GM12865 (cell line): ENCODE measurements around the gene ATRN.

Experiments
- DNase-seq: peaks from one replicate; pipeline ENCODE4 v3.0.0; 2010; ENCODE audit warnings: low read depth
- H3K4me3 ChIP-seq: 2 replicates; pipeline ENCODE4 v1.5.1; 2011; ENCODE audit warnings: mild to moderate bottlenecking, low read depth, low read length, control low read depth
- TF ChIP-seq, protein P1 (sequence below): IDR thresholded peaks from 2 replicates; pipeline ENCODE4 v1.5.1; 2011; ENCODE audit warnings: low read length, control low read depth, low read depth, inconsistent platforms; ENCODE audit not compliant: insufficient read depth; ENCODE audit errors: missing control alignments

The ATRN gene

DNA sequence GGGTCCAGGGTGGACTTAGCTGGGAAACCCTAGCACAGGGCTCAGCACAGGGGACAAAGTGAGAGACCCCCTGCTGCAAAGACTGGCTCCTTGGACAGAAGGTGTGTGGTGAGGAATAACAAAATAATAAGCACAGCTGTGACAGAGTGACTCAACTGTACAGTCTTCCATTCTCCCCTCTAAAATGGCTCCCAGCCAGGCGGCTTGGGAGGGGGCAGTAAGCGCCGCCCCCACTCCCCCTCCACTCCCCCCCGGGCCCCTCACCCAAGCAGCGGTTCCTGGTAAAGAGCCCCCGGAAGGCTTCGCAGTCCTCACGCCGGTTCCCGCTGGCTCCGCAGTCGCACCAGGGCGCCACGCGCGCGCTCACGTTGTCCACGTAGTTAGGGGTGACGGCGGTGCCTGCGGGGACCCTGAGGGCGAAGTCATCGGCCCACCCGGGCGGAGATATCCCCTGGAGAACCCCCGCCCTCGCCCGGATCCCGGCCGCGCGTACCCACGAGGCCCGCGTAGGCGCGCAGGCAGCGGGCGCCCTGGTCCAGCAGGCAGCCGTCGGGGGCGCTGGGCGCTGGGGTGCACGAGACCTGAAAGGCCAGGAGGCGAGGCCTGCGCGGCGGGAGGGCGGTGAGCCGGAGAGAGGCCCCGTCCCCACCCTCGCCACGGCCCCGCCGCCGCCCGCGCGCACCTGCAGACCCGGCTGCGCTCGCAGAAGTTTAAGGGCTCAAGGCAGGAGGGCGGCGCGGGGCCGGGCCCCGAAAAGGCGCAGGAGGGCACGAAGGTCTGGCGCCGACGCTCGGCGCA, 189.6 kb downstream of the ATRN start:
- TF ChIP-seq, protein P1, sequence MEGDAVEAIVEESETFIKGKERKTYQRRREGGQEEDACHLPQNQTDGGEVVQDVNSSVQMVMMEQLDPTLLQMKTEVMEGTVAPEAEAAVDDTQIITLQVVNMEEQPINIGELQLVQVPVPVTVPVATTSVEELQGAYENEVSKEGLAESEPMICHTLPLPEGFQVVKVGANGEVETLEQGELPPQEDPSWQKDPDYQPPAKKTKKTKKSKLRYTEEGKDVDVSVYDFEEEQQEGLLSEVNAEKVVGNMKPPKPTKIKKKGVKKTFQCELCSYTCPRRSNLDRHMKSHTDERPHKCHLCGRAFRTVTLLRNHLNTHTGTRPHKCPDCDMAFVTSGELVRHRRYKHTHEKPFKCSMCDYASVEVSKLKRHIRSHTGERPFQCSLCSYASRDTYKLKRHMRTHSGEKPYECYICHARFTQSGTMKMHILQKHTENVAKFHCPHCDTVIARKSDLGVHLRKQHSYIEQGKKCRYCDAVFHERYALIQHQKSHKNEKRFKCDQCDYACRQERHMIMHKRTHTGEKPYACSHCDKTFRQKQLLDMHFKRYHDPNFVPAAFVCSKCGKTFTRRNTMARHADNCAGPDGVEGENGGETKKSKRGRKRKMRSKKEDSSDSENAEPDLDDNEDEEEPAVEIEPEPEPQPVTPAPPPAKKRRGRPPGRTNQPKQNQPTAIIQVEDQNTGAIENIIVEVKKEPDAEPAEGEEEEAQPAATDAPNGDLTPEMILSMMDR, result no peak
- no peak overlapping the region for H3K4me3 ChIP-seq
- no peak for DNase-seq

DNA sequence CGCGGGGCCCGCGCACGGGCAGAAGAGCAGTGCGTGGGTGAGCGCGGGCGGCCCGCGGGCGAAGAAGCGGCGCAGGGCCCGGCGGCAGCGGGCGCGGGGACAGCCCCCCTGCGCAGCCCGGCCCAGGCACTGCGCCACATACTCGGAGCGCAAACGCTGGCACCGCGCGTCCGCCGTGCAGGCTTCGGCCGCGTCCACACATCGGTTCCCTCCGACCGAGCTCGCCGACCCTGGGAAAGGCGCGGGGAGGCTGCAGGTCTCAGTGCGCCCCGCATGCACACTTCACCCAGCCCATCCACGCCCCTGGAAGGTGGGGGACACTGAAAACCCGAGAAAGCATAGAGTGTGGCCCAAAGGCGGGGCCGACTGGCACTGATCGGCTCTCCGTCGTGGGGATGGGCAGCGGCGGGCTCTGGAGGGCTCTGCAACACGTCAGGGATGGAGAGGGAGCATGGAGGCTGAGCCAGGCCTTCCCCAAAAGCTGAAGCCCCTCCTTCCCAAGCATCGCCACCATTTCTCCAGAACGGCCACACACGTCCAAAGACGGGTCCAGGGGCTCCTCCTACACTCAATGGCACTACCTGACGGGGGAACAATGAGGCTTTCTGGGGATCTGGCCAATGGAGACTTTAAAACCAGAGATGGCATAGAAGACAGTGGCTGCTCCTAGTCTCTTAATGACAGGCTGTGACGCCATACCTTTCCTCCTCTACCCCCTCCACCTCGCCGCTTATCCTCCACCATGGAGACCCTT, 190.4 kb downstream of the ATRN start:
- no peak for DNase-seq
- H3K4me3 ChIP-seq, result no peak overlapping the region
- TF ChIP-seq, protein P1, result no peak

DNA sequence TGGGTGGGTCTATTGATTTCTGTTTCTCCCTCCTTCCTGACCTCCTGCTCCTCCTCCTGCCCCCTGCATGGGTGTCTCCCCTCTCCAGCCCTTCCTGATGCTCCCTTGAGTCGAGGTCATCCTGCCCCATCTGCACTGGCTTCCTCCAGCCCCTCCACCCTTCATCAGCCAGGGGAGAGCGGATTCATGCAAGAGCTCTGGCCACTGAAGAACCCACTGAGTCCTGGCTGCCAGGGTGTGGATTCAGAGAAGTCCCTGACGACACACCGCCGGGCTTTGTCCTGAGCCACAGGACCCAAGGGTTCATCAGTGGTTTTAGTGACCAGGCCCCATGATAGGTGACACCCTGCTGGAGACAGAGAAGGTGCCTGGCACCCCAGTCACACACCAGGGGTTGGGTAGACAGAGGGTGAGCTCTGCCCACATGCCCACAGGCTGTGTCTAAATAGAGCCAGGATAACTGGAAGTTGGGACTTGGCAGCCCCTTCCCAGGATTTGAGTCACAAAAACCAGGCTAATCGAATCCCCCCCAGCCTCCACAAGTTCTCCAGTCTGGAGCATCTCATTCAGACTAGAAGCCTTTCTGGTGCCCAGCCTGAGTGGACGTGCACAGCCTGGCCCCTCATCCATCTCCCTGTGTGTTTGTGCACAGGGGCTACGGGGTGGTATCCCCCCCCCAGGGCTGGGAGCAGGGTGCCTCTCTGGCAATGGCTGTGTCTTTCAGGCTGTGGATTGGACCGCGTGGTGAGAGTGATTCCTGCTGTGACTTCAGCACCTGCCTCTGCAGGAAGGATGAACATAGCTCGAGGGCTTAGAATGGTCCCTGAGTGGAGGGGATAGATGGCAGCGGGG, 191.2 kb downstream of the ATRN start:
- H3K4me3 ChIP-seq, result no peak overlapping the region
- TF ChIP-seq, protein P1, result no peak
- no peak for DNase-seq

DNA sequence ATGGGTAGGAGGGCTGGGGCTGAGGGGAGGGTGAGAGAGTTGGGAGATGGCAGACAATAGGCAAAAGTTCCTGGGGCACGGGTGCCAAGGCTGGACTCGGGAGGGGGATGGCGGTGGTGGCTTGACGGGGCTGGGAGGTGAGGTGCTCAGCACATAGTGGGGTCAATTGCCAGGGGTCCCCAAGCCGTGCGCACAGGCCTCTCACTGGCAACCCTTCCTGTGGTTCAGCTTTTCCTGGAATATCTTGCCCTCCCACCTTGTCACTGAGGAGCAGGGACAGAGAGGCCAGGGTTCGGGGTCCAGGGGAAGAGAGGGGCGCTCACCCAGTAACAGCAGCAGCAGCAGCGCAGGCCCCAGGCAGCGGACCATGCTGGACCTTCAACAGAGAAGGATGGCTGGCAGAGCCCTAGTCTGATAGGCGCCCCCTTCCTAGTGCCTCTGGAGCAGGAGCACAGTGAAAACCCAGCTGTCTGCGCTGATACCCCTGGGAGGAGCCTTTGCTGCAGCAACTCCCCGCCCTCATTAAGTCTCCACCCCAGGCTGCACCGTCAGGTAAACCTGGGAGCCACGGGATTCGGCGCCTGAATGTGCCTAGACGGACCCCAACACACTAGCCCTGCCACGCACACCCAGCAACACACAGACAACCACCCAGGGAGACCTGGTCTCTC, 192.3 kb downstream of the ATRN start, which contains the start of gene GFRA4:
GFRA4 (minus strand) TSS at position 369 of the 671 bp plus-strand sequence; CDS start at position 369, 0 bp downstream.
- no peak for DNase-seq
- no peak within 1 kb of the TSS for H3K4me3 ChIP-seq
- TF ChIP-seq, protein P1, result no peak

DNA sequence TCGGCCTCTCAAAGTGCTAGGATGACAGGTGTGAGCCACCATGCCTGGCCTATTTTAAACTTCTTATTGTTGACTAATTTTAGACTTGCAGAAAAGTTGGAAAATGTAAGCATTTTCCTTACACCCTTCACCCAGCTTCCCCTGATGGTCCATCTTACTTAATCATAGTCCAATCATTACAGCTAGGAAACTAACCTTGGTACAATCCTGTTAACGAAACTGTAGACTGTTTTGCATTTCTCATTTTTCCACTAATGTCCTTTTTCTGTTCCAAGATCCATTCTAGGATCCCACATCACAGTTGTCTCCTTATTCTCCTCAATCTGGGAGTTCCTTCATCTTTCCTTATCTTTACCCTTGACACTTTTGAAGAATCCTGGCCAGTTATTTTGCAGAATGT, 193.0 kb downstream of the ATRN start:
- no peak for DNase-seq
- TF ChIP-seq, protein P1, result no peak

DNA sequence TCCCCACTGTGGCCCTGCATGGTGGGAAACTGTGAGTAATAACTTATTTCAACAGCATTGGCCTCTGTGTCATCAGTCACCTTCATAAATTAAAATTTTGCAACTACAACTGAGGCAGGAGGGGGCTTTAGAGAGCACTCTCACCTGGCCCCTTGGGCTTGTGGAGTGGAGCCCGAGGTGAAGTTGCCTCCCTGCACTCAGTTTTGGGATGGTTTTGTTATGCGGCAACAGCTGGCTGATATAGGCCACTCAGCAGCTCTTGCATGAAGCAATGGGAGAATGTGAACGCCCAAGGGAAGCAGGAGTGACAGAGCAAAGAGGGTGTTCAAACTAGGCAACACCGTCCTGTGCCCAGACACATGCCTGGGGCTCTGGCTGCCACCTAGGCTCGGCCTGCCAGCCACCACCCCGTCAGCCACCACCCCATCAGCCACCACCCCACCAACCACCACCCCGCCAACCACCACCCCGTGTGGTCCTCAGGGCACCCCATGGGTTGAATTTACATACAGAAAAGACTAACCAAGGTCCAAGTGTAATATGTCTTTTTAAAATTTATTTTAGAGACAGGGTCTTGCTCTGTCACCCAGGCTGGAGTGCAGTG, 196.7 kb downstream of the ATRN start:
- DNase-seq, result no peak
- H3K4me3 ChIP-seq, result no peak overlapping the region
- TF ChIP-seq, protein P1, result no peak

More for the DNA sequence above, 193.0 kb downstream of the ATRN start:
- no peak overlapping the region for H3K4me3 ChIP-seq
